ENCODE results near the gene SLC19A1. TPM values are rescaled to one million over a fixed set of nuclear protein-coding genes. Genes with fewer than 3 reads are reported as not detected.

The SLC19A1 gene
- total RNA-seq, 1 donor from 2014 or later: 21.7 TPM

- H3K36me3 ChIP-seq (ENCODE audit: control insufficient read depth, insufficient read depth, low read length): peaks cover 4% of the 10 kb centered on the region
- H3K27me3 ChIP-seq (ENCODE audit: control insufficient read depth, insufficient read depth, low read length): no peaks in the 10 kb centered on the region
- no peak for TF ChIP-seq CTCF (IDR thresholded peaks at IDR 0.05; ENCODE audit: insufficient read depth, low read length, poor library complexity, severe bottlenecking)
- H3K4me3 ChIP-seq (ENCODE audit: low read depth, low read length): no peak overlapping the region
- DNase-seq (ENCODE audit: low read depth): no peak
Measured at GRCh38 chr21:45484318-45484717, 57.9 kb downstream of the SLC19A1 start.

GRCh38 chr21:45482899-45483821, 59.1 kb downstream of the SLC19A1 start:
- H3K36me3 ChIP-seq (ENCODE audit: control insufficient read depth, insufficient read depth, low read length): peaks cover 4% of the 10 kb centered on the region
- no peak for DNase-seq (ENCODE audit: low read depth)
- no peak for TF ChIP-seq CTCF (IDR thresholded peaks at IDR 0.05; ENCODE audit: insufficient read depth, low read length, poor library complexity, severe bottlenecking)
- H3K27me3 ChIP-seq (ENCODE audit: control insufficient read depth, insufficient read depth, low read length): no peaks in the 10 kb centered on the region
- H3K4me3 ChIP-seq (ENCODE audit: low read depth, low read length): no peak overlapping the region

- no peak for TF ChIP-seq CTCF (IDR thresholded peaks at IDR 0.05; ENCODE audit: insufficient read depth, low read length, poor library complexity, severe bottlenecking)
- peaks cover 4% of the 10 kb centered on the region for H3K36me3 ChIP-seq (ENCODE audit: control insufficient read depth, insufficient read depth, low read length)
- no peaks in the 10 kb centered on the region for H3K27me3 ChIP-seq (ENCODE audit: control insufficient read depth, insufficient read depth, low read length)
- H3K4me3 ChIP-seq (ENCODE audit: low read depth, low read length): no peak overlapping the region
- no peak for DNase-seq (ENCODE audit: low read depth)
Measured at GRCh38 chr21:45481977-45482898, 60.0 kb downstream of the SLC19A1 start.

- no peak for TF ChIP-seq CTCF (IDR thresholded peaks at IDR 0.05; ENCODE audit: insufficient read depth, low read length, poor library complexity, severe bottlenecking)
- Histone ChIP-seq H3K36me3 (ENCODE audit: control insufficient read depth, insufficient read depth, low read length) (peaks cover 5% of the 10 kb centered on the region), H3K27me3 (ENCODE audit: control insufficient read depth, insufficient read depth, low read length) (no peaks in the 10 kb centered on the region), H3K4me3 (ENCODE audit: low read depth, low read length) (no peak overlapping the region)
- DNase-seq (ENCODE audit: low read depth): no peak
Measured at GRCh38 chr21:45481566-45481965, 60.7 kb downstream of the SLC19A1 start.

GRCh38 chr21:45480701-45481500, 61.3 kb downstream of the SLC19A1 start:
- Histone ChIP-seq H3K36me3 (ENCODE audit: control insufficient read depth, insufficient read depth, low read length) (peaks cover 6% of the 10 kb centered on the region), H3K4me3 (ENCODE audit: low read depth, low read length) (no peak overlapping the region), H3K27me3 (ENCODE audit: control insufficient read depth, insufficient read depth, low read length) (no peaks in the 10 kb centered on the region)
- no peak for TF ChIP-seq CTCF (IDR thresholded peaks at IDR 0.05; ENCODE audit: insufficient read depth, low read length, poor library complexity, severe bottlenecking)
- no peak for DNase-seq (ENCODE audit: low read depth)

Measured in kidney epithelial cell (primary cell).